ENCODE results near the gene TRAM1L1.

The TRAM1L1 gene

GRCh38 chr4:117084866-117085701 is at the start of gene TRAM1L1:
Gene TRAM1L1 (minus strand): TSS chr4:117085576. CDS start chr4:117085393, 183 bp downstream.
- intact Hi-C loops (cut with DNase I; ENCODE audit: low total_unique reads): no loop called here
- H3K4me3 ChIP-seq: peak within 1 kb of the TSS; percentile 54 to 59

GRCh38 chr4:117134386-117134785 is 49.0 kb upstream of the TRAM1L1 start:
- TF ChIP-seq CTCF (IDR thresholded peaks at IDR 0.05): peak in 1 of 2 experiments; percentile 6
- no peak for DNase-seq
- Histone ChIP-seq H3K4me3 (no peak overlapping the region), H3K27ac (no peak overlapping the region), H3K4me1 (peaks cover 0 to 7% (median 1%) of the 10 kb centered on the region in 4 donors), H3K9me3 (no peaks in the 10 kb centered on the region), H3K36me3 (no peaks in the 10 kb centered on the region), H3K27me3 (no peaks in the 10 kb centered on the region)
- intact Hi-C loops (cut with DNase I; ENCODE audit: low total_unique reads): no loop called here

More at GRCh38 chr4:117084866-117085701, at the start of gene TRAM1L1:
- Histone ChIP-seq H3K4me1 (peaks cover 0 to 7% (median 0%) of the 10 kb centered on the region in 4 donors), H3K27me3 (no peaks in the 10 kb centered on the region), H3K9me3 (no peaks in the 10 kb centered on the region), H3K36me3 (no peaks in the 10 kb centered on the region), H3K27ac (peak within 1 kb of the TSS in 1 of 2 donors; percentile 30)
- TF ChIP-seq CTCF (IDR thresholded peaks at IDR 0.05): no peak
- peak in 1 of 2 donors; percentile 18 for DNase-seq

- H3K4me1 ChIP-seq: no peaks in the 10 kb centered on the region
- H3K36me3 ChIP-seq: no peaks in the 10 kb centered on the region
- intact Hi-C loops (cut with DNase I; ENCODE audit: low total_unique reads): no loop called here
- TF ChIP-seq CTCF (IDR thresholded peaks at IDR 0.05): no peak
- H3K27ac ChIP-seq: no peak overlapping the region
- DNase-seq: no peak
- no peak overlapping the region for H3K4me3 ChIP-seq
- no peaks in the 10 kb centered on the region for H3K9me3 ChIP-seq
- H3K27me3 ChIP-seq: no peaks in the 10 kb centered on the region
Observed at GRCh38 chr4:117096886-117097285, 11.5 kb upstream of the TRAM1L1 start.

- Histone ChIP-seq H3K9me3 (no peaks in the 10 kb centered on the region), H3K4me3 (no peak overlapping the region), H3K36me3 (no peaks in the 10 kb centered on the region), H3K4me1 (no peaks in the 10 kb centered on the region), H3K27me3 (no peaks in the 10 kb centered on the region), H3K27ac (no peak overlapping the region)
- TF ChIP-seq CTCF (IDR thresholded peaks at IDR 0.05): no peak
- intact Hi-C loops (cut with DNase I; ENCODE audit: low total_unique reads): no loop called here
- DNase-seq: no peak
Observed at GRCh38 chr4:117096462-117096861, 11.1 kb upstream of the TRAM1L1 start.

GRCh38 chr4:117093571-117093970 is 8.2 kb upstream of the TRAM1L1 start:
- TF ChIP-seq CTCF (IDR thresholded peaks at IDR 0.05): no peak
- H3K27ac ChIP-seq: no peak overlapping the region
- no peaks in the 10 kb centered on the region for H3K27me3 ChIP-seq
- intact Hi-C loops (cut with DNase I; ENCODE audit: low total_unique reads): no loop called here
- no peaks in the 10 kb centered on the region for H3K9me3 ChIP-seq
- H3K4me1 ChIP-seq: no peaks in the 10 kb centered on the region
- no peak overlapping the region for H3K4me3 ChIP-seq
- H3K36me3 ChIP-seq: no peaks in the 10 kb centered on the region
- DNase-seq: no peak

Measured in tibial artery (tissue), 4 donors.